GM06990 (cell line): ENCODE data around the gene HNRNPA0.

Experiments used
- DNase-seq: peaks from one replicate; pipeline ENCODE4 v3.0.0-alpha.2; 2011; ENCODE audit not compliant: insufficient read length; ENCODE audit errors: extremely low read depth
- H3K27me3 ChIP-seq: replicated peaks from 2 replicates; pipeline ENCODE4 v1.6.0; 2011; ENCODE audit warnings: low read length; ENCODE audit not compliant: control insufficient read depth, insufficient read depth
- H3K36me3 ChIP-seq: 2 replicates; pipeline ENCODE4 v1.5.1; 2011; ENCODE audit warnings: low read length; ENCODE audit not compliant: control insufficient read depth, insufficient read depth
- H3K4me3 ChIP-seq: replicated peaks from 2 replicates; pipeline ENCODE4 v1.5.1; 2011; ENCODE audit warnings: low read depth, mild to moderate bottlenecking, control low read depth, low read length
- CTCF ChIP-seq: IDR thresholded peaks from 2 replicates; pipeline ENCODE4 v1.5.1; 2011; ENCODE audit warnings: low read length, control low read depth, mild to moderate bottlenecking, inconsistent platforms; ENCODE audit not compliant: insufficient read depth, poor library complexity, severe bottlenecking

The HNRNPA0 gene

GRCh38 chr5:137714946-137715345 lies 39.2 kb downstream of the HNRNPA0 start:
- Histone ChIP-seq H3K27me3 (no peaks in the 10 kb centered on the region), H3K4me3 (no peak overlapping the region), H3K36me3 (no peaks in the 10 kb centered on the region)
- no peak for DNase-seq
- TF ChIP-seq CTCF = no peak

DNA sequence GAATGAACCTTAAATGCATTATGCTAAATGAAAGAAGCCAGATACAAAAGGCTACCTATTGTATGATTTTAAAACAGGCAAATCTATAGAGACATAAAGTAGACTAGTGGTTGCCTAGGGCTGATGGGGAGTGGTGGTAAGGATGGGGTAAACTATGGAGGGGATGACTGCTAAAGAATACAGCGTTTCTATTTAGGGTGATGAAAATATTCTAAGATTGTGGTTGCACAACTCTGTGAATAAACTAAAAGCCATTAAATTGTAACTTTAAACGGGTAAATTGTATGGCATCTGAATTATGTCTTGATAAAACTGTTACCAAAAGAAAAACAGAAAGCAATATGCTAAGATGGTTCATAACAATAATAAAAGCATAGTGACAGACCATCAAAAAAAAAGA lies 39.7 kb downstream of the HNRNPA0 start:
- Histone ChIP-seq H3K36me3 (peaks cover under 1% of the 10 kb centered on the region; the same call in 1 of the 2 replicates), H3K4me3 (no peak overlapping the region), H3K27me3 (no peaks in the 10 kb centered on the region)
- no peak for TF ChIP-seq CTCF
- DNase-seq = no peak

DNA sequence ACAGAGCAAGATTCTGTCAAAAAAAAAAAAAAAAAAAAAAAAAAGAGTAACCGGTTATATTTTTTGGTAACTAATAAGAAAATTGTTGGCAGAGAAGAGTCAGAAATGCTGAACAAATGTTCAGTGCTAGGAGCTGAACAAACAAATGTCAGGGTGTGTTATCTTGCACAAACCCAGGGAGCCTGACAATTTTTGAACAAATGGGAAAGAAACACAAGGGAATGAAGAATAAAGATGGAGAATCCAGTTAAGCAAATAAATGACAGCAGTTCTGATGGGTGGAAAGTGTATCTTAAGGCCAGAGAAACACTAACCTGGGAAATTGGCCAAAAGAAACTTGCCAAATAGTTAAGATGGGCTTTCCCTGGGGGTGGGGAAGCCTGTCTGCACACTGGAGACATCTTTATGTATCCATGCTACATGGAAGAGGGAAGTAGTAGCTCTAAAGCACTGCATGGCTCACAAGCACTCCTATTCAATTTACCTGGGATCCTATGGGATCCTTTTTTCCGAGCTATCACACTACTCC lies 42.0 kb downstream of the HNRNPA0 start:
- TF ChIP-seq CTCF = no peak
- no peak for DNase-seq
- no peak overlapping the region for H3K4me3 ChIP-seq
- no peaks in the 10 kb centered on the region for H3K27me3 ChIP-seq
- H3K36me3 ChIP-seq = peaks cover 3% of the 10 kb centered on the region

- no peak overlapping the region for H3K4me3 ChIP-seq
- peaks cover 3% of the 10 kb centered on the region for H3K36me3 ChIP-seq
- no peaks in the 10 kb centered on the region for H3K27me3 ChIP-seq
- no peak for DNase-seq
- no peak for TF ChIP-seq CTCF
Measured at GRCh38 chr5:137710086-137710485, 44.1 kb downstream of the HNRNPA0 start.

DNA sequence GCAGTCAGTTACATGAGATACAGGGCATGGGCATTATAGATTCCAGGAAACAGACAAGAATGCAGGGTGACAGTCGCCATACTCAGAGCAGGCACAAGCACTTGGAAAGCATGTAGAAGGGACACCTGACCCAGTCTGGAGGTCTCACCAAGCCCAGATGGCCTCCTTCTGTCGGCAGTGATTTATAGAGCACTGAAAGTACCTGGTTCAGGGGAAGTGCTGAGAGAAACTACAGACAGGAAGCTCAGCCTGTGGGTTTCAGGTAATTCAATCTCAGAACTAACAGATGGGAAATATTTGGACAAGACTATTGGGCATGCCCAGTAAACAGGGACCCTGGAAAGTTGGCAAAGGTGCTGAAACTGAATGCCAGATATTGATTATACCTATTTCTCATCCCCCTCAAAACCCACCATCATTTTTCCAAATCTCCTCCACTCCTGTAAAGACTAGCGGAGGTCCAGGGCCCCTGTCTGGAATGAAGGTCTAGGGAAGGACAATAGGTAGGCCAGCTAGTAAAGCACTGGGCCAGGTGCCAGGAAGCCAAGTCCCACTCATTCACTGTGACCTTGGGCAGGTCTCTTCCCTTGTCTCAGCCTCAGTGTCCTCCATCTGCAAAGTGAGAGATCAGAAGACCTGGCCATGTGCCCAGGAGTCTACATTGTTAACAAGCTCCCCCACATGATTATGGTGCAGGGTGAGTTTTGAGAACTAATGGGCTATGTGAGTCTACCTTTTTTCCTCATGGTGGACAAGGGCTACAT lies 45.2 kb downstream of the HNRNPA0 start:
- no peak for DNase-seq
- TF ChIP-seq CTCF = no peak
- Histone ChIP-seq H3K4me3 (no peak overlapping the region), H3K36me3 (peaks cover 3% of the 10 kb centered on the region), H3K27me3 (no peaks in the 10 kb centered on the region)
